ENCODE measurements around the gene GPRC5C. TPM values are rescaled to one million over a fixed set of nuclear protein-coding genes. Genes with fewer than 3 reads are reported as not detected.

The GPRC5C gene
- polyA plus RNA-seq, 4 donors: 116 to 145 (median 126) TPM

DNA sequence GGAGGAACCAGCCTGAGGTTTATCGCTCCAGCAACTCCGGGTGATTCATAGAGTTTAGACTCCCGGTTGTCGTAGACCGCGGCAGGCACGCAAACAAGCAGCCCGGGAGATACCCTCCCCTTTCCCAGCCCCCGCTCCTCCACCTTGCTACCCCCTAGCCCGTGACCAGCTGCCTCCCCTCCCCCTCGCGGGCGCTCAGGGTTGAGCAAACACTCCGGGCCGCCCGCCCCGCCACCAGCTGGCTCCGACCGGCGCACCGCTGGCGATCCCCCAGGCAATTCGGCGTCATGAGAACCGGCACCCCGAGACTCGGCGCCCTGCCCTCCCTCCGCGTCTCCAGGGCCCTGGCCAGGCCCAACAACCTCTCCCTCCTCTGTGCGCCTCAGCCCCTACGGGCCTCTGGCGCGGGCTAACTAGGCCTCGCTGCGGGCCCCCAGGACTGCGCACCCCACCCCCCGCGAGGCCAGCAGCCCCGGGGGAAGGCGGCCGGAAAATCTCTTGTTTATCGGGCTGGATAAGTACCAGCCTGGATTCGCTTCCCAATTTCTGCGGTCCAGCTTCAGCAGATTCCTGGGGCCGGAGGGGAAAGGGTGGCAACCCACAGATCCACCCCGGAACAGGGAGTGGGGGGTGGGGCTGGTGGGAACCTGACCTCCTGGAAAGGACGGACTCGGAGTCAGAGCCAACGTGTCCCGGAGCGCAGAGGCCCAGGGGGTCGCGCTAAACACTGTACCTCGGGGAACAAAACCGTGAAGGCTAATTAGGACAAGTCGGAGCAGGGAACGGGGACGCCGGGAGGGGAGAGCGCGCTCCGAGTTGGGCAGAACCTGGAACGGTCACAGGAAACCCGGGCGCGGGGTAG, 951 bp upstream of the GPRC5C start:
- DNase-seq (ENCODE audit: low read depth in 4 of 4, low spot score in 3 of 4): peak; percentile 78 to 89 (median 86)

GRCh38 chr17:74432424-74432690, 469 bp downstream of the GPRC5C start:
- DNase-seq (ENCODE audit: low read depth in 4 of 4, low spot score in 3 of 4): no peak

DNA sequence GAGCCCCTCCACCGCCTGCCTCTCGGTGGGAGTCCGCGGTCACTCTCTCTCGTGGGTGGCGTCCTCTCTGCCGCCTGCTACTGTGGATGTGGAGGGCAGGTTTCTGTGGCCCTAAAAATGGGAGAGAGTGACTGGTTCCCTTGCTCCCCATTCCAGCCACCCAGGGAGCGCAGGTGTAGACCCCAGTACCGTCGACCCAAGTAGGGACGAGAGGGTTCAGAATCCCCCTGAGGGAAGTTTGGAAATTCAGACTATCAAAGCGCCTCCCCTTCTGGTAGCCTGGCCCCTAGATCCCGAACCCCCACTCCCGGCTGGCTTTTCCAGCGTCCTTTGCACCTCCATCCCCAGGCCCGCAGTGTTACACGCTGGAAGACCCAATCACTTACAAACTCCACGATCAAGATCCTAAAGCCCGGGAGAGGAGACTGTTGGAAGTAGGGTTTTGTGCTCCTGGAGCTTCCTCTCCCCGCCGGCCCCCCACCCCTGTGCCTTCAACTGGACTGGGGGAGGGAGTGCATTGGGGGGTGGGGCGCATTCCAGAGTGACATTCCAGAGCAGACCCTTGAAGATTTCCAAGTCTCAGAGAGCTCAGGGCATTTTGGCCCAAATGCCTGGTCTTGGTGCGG, 991 bp downstream of the GPRC5C start:
- no peak for DNase-seq (ENCODE audit: low read depth in 4 of 4, low spot score in 3 of 4)

GRCh38 chr17:74433421-74434121, 1.7 kb downstream of the GPRC5C start:
- no peak for DNase-seq (ENCODE audit: low read depth in 4 of 4, low spot score in 3 of 4)

GRCh38 chr17:74435775-74436359, 4.0 kb downstream of the GPRC5C start:
- no peak for DNase-seq (ENCODE audit: low read depth in 4 of 4, low spot score in 3 of 4)

GRCh38 chr17:74437702-74438101, 5.8 kb downstream of the GPRC5C start:
- DNase-seq (ENCODE audit: low read depth in 4 of 4, low spot score in 3 of 4): no peak

DNA sequence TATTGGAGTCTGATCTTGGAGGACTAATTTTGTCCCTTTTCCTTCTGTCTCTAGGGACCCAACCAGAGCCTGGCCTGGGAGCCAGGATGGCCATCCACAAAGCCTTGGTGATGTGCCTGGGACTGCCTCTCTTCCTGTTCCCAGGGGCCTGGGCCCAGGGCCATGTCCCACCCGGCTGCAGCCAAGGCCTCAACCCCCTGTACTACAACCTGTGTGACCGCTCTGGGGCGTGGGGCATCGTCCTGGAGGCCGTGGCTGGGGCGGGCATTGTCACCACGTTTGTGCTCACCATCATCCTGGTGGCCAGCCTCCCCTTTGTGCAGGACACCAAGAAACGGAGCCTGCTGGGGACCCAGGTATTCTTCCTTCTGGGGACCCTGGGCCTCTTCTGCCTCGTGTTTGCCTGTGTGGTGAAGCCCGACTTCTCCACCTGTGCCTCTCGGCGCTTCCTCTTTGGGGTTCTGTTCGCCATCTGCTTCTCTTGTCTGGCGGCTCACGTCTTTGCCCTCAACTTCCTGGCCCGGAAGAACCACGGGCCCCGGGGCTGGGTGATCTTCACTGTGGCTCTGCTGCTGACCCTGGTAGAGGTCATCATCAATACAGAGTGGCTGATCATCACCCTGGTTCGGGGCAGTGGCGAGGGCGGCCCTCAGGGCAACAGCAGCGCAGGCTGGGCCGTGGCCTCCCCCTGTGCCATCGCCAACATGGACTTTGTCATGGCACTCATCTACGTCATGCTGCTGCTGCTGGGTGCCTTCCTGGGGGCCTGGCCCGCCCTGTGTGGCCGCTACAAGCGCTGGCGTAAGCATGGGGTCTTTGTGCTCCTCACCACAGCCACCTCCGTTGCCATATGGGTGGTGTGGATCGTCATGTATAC, 8.0 kb downstream of the GPRC5C start:
- no peak for DNase-seq (ENCODE audit: low read depth in 4 of 4, low spot score in 3 of 4)

GRCh38 chr17:74441537-74441936, 9.6 kb downstream of the GPRC5C start:
- no peak for DNase-seq (ENCODE audit: low read depth in 4 of 4, low spot score in 3 of 4)

DNA sequence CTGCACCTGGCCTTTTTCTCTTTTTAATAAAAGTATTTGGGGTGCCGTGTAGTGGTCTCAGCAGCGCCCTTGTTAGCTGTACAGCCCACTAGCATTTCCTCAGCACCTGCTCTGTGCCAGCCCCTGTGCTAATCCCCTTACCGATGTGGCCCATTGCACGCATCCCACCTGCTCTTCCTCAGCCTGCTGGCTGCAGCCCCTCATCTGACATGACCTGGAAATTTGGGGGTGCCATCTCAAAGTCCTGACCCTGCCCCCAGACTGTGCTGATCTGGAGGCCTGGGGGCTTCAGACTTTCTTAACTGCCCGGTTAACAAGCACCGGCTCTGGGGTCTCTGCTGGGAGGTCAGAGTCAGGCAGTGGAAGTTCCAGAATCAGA, 10.4 kb downstream of the GPRC5C start:
- DNase-seq (ENCODE audit: low read depth in 4 of 4, low spot score in 3 of 4): no peak

GRCh38 chr17:74442670-74443515, 11.0 kb downstream of the GPRC5C start:
- no peak for DNase-seq (ENCODE audit: low read depth in 4 of 4, low spot score in 3 of 4)

DNA sequence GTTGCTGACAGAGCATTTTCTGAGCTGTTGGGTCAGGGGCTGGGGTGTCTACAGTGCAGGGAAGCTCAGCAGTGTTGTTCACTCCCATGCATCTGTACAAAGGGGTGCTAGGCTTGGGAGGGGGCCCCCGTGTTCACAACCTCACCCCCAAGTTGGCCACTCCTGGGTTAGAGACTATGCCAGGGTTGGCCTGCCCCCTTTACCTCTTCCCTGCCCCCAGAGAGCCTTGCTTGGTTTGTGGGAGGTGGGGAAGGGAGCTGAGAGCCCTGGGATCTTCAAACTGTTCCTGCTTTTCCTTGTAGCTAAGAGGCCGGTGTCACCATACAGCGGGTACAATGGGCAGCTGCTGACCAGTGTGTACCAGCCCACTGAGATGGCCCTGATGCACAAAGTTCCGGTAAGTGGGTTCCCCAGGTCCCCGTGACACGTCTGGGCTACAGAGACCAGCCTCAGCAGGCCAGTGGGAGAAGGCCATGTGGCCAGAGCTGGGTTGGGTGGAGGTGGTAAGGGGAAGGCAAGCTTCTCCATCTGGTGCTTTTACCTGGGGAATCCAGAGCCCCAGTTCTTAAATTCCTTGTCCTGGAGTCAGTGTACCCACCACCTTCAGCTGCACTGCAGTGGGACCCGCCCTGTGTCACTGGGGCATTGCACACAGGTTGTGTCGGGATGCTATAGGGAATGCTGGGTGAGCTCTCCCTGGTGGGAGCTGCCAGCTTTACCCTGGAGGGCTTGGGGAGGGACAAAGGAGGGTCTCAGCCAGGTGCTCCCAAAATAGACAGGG, 11.8 kb downstream of the GPRC5C start:
- no peak for DNase-seq (ENCODE audit: low read depth in 4 of 4, low spot score in 3 of 4)

- DNase-seq (ENCODE audit: low read depth in 4 of 4, low spot score in 3 of 4): no peak
Measured at GRCh38 chr17:74444406-74444805, 12.5 kb downstream of the GPRC5C start.

- no peak for DNase-seq (ENCODE audit: low read depth in 4 of 4, low spot score in 3 of 4)
Measured at GRCh38 chr17:74445158-74445557, 13.3 kb downstream of the GPRC5C start.

DNA sequence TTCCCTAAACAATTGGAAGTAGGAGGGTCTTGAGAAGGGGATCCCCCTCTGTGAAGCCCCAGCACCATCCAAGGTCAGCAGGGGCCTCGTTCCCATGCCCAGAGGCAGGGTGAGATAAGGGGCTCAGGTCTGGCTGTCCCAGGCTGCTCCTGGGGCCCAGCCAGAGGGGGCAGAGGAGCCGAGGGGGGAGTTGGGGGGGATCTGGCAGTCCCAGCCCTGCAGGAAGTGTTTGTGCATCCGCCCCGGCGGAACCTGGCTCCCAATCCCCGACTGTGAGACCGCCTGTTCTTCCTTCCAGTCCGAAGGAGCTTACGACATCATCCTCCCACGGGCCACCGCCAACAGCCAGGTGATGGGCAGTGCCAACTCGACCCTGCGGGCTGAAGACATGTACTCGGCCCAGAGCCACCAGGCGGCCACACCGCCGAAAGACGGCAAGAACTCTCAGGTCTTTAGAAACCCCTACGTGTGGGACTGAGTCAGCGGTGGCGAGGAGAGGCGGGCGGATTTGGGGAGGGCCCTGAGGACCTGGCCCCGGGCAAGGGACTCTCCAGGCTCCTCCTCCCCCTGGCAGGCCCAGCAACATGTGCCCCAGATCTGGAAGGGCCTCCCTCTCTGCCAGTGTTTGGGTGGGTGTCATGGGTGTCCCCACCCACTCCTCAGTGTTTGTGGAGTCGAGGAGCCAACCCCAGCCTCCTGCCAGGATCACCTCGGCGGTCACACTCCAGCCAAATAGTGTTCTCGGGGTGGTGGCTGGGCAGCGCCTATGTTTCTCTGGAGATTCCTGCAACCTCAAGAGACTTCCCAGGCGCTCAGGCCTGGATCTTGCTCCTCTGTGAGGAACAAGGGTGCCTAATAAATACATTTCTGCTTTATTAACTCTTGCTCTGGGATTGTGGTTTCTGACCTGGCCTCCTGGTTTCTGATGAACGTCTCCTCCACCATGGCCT, 14.9 kb downstream of the GPRC5C start:
- no peak for DNase-seq (ENCODE audit: low read depth in 4 of 4, low spot score in 3 of 4)

DNA sequence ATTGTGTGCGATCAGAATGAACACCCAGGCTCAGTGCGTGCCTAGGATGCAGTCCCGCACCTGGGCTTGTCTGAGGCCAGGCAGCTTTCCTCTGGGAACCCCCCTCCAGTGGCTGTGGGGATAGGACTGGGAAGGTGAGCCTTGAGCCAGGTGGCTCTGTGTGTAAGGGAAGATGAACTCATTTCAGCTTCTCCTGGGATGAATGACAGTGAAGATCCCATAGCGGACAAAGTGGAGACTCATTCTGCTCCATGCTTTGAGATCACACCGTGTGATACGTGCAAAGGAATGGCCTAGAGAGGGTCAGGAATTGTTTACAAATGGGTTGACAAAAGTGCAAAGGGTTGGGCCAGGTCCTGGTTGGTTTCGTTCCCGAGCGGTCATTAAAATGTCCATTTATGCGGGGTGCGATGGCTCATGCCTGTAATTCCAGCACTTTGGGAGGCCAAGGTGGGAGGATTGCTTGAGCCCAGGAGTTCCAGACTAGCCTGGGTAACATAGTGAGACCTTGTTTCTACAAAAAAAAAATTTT, 15.8 kb downstream of the GPRC5C start:
- no peak for DNase-seq (ENCODE audit: low read depth in 4 of 4, low spot score in 3 of 4)

DNA sequence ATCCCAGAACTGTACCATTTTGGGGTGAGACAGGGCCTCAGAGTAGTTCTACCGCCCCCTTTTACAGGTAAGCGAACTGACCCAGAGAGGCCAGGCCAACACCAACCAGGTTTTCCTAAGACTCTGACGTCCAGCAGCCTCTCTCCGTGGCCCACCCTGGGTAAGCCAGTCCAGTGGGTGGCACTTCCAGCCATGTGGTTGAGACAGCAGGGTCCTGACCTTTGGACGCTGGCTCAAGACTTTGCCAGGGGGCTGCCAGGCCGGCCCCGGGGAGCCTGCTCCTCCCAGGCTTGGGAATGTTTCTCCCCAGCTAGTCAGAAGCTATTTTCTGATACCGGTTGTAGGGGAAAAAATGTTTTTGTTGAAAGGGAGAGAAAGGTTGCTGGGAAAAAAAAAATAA, 16.9 kb downstream of the GPRC5C start:
- no peak for DNase-seq (ENCODE audit: low read depth in 4 of 4, low spot score in 3 of 4)

DNA sequence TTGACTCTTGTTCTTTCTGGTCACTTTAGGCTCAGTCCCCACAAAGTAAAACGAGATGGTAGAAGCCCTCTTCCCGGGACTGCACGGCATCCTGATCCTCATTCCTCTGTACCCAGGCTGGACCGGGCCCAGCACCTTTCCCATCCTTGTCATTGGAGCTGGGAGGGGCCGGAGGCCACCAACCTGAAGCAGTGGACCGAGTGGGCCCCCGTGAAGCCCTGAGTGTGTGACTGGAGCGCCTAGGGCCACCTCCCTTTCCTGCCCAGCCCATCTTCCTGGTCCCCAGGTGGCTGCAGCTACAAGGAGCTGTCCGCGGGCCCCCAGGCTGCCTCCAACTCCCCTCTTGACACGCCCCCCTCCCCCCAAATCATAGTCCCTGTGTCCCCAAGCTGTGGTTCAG, 17.4 kb downstream of the GPRC5C start:
- DNase-seq (ENCODE audit: low read depth in 4 of 4, low spot score in 3 of 4): no peak

Measured in right renal pelvis (tissue), 4 donors.